GM23248 (cell line): ENCODE results near the gene PARD3B.

ENCODE experiments used
- EZH2 ChIP-seq: fragments of 200-600 bp; sonication (generic); IDR thresholded peaks from 2 replicates; pipeline ENCODE4 v1.6.1; 2018; ENCODE audit warnings: antibody characterized with exemption, mild to moderate bottlenecking; ENCODE audit not compliant: insufficient read depth, poor library complexity, severe bottlenecking
- EZH2phosphoT487 ChIP-seq: fragments of 200-600 bp; sonication (generic); IDR thresholded peaks from 2 replicates; pipeline ENCODE4 v1.6.1; 2018; ENCODE audit warnings: antibody characterized with exemption, moderate library complexity, mild to moderate bottlenecking, low read depth; ENCODE audit not compliant: insufficient read depth

- TF ChIP-seq EZH2 (no peak), EZH2phosphoT487 (no peak)
Measured at GRCh38 chr2:204972606-204973336, 427.5 kb downstream of the PARD3B start.
